GM18505 (cell line): ENCODE data around the gene SLC35B2.

Source experiments
- ATAC-seq: cut with Tn5 transposase; IDR thresholded peaks from one replicate; pipeline ENCODE4 v1.9.1; 2021; ENCODE audit not compliant: unreplicated experiment
- POLR2A ChIP-seq: IDR thresholded peaks from 4 replicates; pipeline ENCODE4 v1.6.1; 2011; ENCODE audit warnings: borderline replicate concordance; ENCODE audit not compliant: insufficient read depth, insufficient read length; ENCODE audit errors: extremely low read depth

The SLC35B2 gene

GRCh38 chr6:44228031-44228430, 29.3 kb downstream of the SLC35B2 start:
- no peak for ATAC-seq
- TF ChIP-seq POLR2A = no peak

DNA sequence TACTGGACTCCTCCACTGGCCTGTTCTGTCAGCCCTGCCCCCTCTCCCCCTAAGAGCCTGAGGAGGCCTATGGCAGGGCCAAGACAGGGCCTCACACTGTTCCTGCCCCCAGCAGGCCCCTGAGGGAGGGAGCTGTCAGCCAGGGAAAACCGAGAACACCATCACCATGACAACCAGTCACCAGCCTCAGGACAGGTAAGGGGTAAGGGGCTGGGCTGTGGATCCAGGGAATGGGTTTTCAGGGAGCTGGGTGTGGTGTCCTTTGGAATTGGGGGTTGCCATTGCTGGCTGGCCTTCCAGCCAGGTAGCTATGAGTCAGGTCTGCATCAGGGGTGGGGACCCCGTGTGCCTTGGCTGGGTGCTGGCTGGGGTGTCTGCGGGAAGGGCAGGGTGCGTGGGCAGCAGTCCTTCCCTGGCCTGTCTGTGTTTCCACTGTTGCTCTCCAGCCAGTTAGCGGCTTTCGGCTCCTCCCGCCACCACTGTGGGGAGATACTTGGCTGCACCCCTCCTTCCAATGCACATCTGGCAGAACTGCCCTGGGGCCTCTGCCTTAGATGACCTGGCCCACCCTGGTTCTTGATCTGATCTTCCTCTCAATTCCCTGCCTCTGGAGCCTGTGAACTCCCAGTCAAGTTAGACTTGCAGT, 30.1 kb downstream of the SLC35B2 start:
- TF ChIP-seq POLR2A = no peak
- no peak for ATAC-seq

DNA sequence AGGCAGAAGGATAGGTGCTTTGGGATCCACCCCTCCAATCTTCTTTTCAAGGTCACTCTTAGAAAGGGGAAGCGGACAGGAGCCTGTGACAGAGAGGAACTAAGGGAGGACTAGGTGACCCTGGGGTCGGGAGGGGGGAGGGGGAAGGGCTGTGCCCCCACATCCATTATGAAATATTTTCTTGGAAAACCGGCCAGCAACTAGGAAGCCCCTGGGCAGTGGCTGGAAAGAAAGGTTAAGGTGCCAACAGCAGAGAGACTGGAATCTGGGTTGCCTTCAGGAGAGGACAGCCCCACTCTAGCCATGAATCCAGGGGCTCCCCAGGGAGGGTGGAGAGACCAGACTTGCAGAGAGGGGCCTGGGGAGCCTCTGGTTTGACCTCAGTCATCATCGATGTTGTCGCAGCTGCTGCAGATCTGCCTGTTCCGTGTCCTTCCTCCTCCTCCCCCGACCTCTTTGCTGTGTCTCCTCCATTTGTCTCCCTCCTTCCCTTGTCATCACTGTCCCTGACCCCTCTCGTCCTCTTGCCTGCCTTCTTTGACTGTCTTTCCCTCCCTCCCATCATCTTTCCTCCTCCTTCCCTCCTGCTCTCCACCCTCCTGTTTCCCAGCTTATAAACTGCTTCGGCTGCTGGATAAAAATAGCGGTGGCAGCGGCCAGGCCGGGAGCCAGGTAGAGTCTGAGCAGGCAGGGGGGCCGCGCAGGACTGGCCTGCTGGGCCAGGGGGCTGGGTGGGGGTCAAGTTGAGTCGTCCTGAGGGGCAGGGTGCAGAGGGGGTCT, 30.8 kb downstream of the SLC35B2 start:
- no peak for ATAC-seq
- TF ChIP-seq POLR2A = no peak

- no peak for TF ChIP-seq POLR2A
- no peak for ATAC-seq
Measured at GRCh38 chr6:44225579-44226325, 31.6 kb downstream of the SLC35B2 start.

DNA sequence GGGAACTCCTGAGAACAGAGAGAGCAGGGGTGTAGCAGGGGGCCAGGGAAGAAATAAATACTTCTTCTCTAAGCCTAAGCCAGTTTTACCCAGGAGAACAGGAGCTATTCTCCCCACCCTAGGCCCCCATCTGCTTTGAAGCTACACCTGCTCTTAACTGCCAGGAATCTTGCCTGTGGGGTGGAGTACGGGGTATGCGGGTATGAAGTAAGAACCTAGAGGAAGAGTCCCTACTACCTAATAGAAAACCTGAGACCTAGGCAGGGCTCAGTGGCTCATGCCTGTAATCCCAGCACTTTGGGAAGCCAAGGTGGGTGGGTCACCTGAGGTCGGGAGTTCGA, 32.4 kb downstream of the SLC35B2 start:
- no peak for ATAC-seq
- no peak for TF ChIP-seq POLR2A

GRCh38 chr6:44224029-44224964, 33.0 kb downstream of the SLC35B2 start:
- no peak for TF ChIP-seq POLR2A
- ATAC-seq = peak; percentile 13

- peak; percentile 68 for TF ChIP-seq POLR2A
- peak; percentile 43 for ATAC-seq
Measured at GRCh38 chr6:44223319-44224028, 33.9 kb downstream of the SLC35B2 start, which contains the start of gene SLC29A1. TSS of gene SLC29A1 (plus strand) at chr6:44223595. CDS start at chr6:44227314, 3,719 bp downstream.

DNA sequence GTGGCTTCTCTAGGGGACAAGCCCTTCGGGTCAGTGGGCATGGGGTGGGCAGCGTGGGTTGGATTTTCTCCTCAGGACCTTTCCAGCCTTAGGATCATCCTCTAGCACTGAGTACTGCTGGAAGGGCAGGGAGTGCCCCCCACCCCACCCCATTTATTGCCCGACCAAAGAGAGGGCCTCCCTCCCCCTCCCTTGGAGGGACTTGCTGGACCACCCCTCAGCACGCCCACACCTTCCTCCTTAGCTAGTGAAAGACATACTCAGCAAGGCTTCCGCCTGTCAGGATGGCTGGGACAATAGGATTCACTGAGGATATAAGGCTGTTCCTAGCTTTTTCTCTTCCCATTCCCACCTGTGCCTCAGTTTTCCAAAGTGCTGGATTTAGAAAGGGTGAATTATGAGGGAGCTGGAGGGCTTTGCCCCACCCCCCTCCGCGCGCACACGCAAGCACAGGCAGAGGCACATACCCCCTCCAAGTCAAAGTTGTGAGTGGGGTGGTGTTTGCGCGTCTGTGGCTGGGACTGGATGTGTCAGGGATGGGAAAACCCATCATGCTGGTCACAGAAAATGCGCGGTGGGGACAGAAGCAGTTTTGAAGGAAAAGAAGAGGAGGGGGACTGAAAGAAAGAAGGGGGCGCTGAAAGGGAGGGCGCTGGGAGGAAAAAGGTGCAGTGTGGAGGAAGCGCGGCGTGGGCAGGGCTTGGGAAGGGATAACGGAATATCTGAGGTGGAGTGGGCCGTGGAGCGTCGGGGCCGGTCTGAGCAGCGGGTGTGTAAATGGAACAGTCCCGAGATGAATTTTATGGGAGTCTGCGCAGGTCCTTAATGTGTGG, 34.6 kb downstream of the SLC35B2 start:
- no peak for TF ChIP-seq POLR2A
- peak; percentile 2 for ATAC-seq

DNA sequence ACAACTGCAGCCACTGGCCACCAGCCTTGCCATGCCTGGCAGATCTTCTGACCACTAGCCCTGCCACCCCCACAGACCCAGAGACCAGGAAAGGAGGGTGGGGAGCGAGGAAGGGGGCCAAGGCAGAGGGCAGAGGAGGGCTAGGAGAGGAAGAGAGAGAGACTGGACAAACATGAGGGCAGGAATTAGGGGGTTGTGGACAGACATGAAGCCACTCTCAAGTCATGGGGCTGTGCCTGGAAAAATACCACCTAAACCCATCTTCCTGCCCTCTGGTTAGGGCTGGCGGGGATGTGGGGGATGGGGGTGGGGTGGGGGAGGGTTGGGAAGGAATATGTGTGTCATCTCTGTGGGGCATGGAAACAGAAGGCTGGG, 35.4 kb downstream of the SLC35B2 start:
- ATAC-seq = no peak
- no peak for TF ChIP-seq POLR2A

DNA sequence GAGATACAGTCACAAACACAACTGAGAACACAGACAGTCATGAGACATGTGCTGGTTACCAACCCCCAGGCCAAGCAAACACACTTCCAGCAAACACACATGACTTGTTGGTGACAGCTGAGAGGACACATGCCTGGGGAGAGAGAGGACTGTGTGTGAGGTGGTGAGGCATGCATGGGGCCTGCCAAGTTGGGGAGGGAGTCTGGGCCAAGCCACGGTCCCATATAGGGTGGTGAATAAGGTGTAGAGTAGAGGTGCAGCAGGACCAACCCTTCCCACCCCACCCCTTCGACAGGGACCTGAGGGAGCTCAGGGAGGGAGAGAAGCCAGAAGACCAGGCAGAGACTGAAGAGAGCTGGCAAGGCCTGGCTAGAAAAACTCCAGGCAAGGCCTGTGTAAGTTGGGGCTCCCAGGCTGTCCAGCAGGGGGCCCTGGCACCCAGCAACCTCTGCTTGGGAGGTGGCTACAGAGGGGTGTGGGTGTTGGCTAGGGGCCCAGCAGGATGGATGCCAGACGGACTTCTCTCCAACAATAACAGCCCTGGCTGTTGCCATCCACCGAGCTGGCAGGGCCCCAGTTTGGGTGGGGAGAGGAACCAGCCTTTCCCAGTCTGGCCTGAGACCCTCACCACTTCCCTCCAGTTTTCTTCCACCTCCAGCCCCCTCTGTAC, 35.9 kb downstream of the SLC35B2 start:
- TF ChIP-seq POLR2A = no peak

GRCh38 chr6:44220913-44221290, 36.4 kb downstream of the SLC35B2 start:
- ATAC-seq = no peak

More for the DNA sequence above, 35.9 kb downstream of the SLC35B2 start:
- ATAC-seq = peak; percentile 33

More at GRCh38 chr6:44220913-44221290, 36.4 kb downstream of the SLC35B2 start:
- no peak for TF ChIP-seq POLR2A
